ENCODE measurements around the gene RASSF5. TPM values are rescaled to one million over a fixed set of nuclear protein-coding genes. Genes with fewer than 3 reads are reported as not detected.
A peak's percentile ranks its signal among the peaks of the same experiment; 100 is the strongest.

RASSF5 gene
- total and polyA plus RNA-seq, 10 of the 15 experiments (the other 5 are each of a cell fraction or from before 2014, with no cell fraction given), result 14.0 to 89.6 (median 68.9) TPM

GRCh38 chr1:206503591-206504362 lies 3.6 kb upstream of the RASSF5 start (continued):
- no peak for TF ChIP-seq BRCA1 (IDR thresholded peaks at IDR 0.05; ENCODE audit: low read depth, low read length)
- TF ChIP-seq USF2 (IDR thresholded peaks at IDR 0.05; ENCODE audit: borderline replicate concordance, low read depth, low read length), result no peak; the same call in 1 of the 2 replicates
- no peak for TF ChIP-seq LARP7 (IDR thresholded peaks at IDR 0.05)
- TF ChIP-seq ZBTB40 (IDR thresholded peaks at IDR 0.05; ENCODE audit: borderline replicate concordance), result peak; percentile 19; the same call in 1 of the 2 replicates

GRCh38 chr1:206504363-206504713 lies 3.0 kb upstream of the RASSF5 start:
- ATAC-seq, result no peak
- Histone ChIP-seq H3K79me2 (ENCODE audit: control insufficient read depth, insufficient read depth, low read length) (no peaks in the 10 kb centered on the region), H3K27ac (ENCODE audit: control insufficient read depth, insufficient read depth) (peak overlapping the region; percentile 60; the same call in 1 of the 2 replicates), H3K9me3 (replicated peaks; ENCODE audit: control insufficient read depth, insufficient read depth, low read length) (no peaks in the 10 kb centered on the region), H3K9ac (ENCODE audit: control insufficient read depth, insufficient read depth, low read length) (peak overlapping the region; percentile 11; the same call in 1 of the 2 replicates), H2AFZ (ENCODE audit: control insufficient read depth, low read depth, low read length) (no peak overlapping the region), H3K4me2 (ENCODE audit: control insufficient read depth, insufficient read depth) (peak overlapping the region; percentile 40), H4K20me1 (ENCODE audit: control insufficient read depth, insufficient read depth) (no peaks in the 10 kb centered on the region), H3K27me3 (replicated peaks in 1 of 2; ENCODE audit: control insufficient read depth in 2 of 2, insufficient read depth in 2 of 2, low read length in 1 of 2) (no peaks in the 10 kb centered on the region), H3K4me3 (peak overlapping the region; percentile 33; the same call in 1 of the 2 replicates), H3K4me1 (ENCODE audit: control insufficient read depth, insufficient read depth, low read length) (peaks cover 41% of the 10 kb centered on the region), H3K36me3 (ENCODE audit: control insufficient read depth in 2 of 2, insufficient read depth in 2 of 2, low read length in 1 of 2) (no peaks in the 10 kb centered on the region)
- ChIA-PET POLR2A (interaction anchor here (1.0 to 4.8 kb wide), 6 partner anchors 8 to 78 kb away, joined by 3 to 60 read pairs (median 6); partner anchors contain the start of gene IKBKE), SMC1A (ENCODE audit: uncharacterized antibody, unreplicated experiment) (interaction anchor here (0.6 to 5.6 kb wide), 13 partner anchors 8 to 146 kb away, joined by 3 to 61 read pairs (median 6); partner anchors contain the start of gene IKBKE), RAD21 (ENCODE audit: unreplicated experiment) (interaction anchor here (0.6 to 4.8 kb wide), 10 partner anchors 8 to 75 kb away, joined by 3 to 69 read pairs (median 4); no protein-coding TSS in a partner anchor), CTCF (interaction anchor here (0.9 to 5.1 kb wide), 11 partner anchors 9 to 159 kb away, joined by 3 to 62 read pairs (median 7); partner anchors contain the start of gene IKBKE)
- DNase-seq (ENCODE audit: low read depth, low spot score), result no peak
- intact Hi-C loops (cut with micrococcal nuclease; ENCODE audit: unreplicated experiment) (loop anchor here (2.0 to 10.0 kb wide), 2 partner anchors 34 to 410 kb away; partner anchors contain the start of gene IKBKE), in situ Hi-C loops (cut with MboI) (no loop called here)
- no TSS peak for BruUV-seq (replicated peaks)
- 6% methylated on average over 3 of the region's 3 CpGs for WGBS (ENCODE audit: insufficient coverage, insufficient replicate concordance, low lambda C conversion rate, missing lambda C conversion rate)
- FAIRE-seq, result no peak
- peak; percentile 78 to 88; a peak in 3 of 4 replicates for TF ChIP-seq IKZF2 (IDR thresholded peaks at IDR 0.05)
- no peak for TF ChIP-seq KLF5 (IDR thresholded peaks at IDR 0.05; ENCODE audit: partially characterized antibody)
- peak; percentile 67 for TF ChIP-seq IKZF1 (conservative IDR thresholded peaks at IDR 0.05)
- peak; percentile 55; the same call in 1 of the 2 replicates for TF ChIP-seq NBN (IDR thresholded peaks at IDR 0.05)
- no peak for TF ChIP-seq CTCF (IDR thresholded peaks at IDR 0.05 in 2 of 3, conservative IDR thresholded peaks at IDR 0.05 in 1 of 3; ENCODE audit: control insufficient read depth in 2 of 3, extremely low read depth in 1 of 3, insufficient read depth in 1 of 3, low read depth in 3 of 3, low read length in 3 of 3)
